ENCODE measurements around the gene EPHB1.

DNA sequence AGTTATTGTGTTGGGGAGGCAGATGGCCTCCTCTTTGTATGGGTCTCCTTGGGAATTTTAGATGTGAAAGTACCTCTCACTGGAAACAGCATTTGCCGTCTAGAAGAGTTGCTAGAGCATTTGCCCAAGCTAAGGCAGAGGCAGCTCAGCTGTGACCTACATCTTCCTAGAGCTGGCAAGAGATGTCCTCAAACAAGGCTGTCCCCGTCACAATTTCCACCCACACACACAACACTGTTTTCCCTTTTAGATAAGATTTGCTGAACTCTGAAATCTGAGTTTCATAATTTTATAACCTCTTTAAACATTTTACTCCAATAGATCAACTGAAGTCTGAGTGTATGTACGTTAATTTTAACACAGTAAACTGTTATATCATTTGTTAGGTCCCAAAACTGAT is 352.6 kb downstream of the EPHB1 start:
- TF ChIP-seq, protein P1, sequence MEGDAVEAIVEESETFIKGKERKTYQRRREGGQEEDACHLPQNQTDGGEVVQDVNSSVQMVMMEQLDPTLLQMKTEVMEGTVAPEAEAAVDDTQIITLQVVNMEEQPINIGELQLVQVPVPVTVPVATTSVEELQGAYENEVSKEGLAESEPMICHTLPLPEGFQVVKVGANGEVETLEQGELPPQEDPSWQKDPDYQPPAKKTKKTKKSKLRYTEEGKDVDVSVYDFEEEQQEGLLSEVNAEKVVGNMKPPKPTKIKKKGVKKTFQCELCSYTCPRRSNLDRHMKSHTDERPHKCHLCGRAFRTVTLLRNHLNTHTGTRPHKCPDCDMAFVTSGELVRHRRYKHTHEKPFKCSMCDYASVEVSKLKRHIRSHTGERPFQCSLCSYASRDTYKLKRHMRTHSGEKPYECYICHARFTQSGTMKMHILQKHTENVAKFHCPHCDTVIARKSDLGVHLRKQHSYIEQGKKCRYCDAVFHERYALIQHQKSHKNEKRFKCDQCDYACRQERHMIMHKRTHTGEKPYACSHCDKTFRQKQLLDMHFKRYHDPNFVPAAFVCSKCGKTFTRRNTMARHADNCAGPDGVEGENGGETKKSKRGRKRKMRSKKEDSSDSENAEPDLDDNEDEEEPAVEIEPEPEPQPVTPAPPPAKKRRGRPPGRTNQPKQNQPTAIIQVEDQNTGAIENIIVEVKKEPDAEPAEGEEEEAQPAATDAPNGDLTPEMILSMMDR (IDR thresholded peaks at IDR 0.05; ENCODE audit: insufficient read depth, low read length), result no peak
- TF ChIP-seq, protein P2, sequence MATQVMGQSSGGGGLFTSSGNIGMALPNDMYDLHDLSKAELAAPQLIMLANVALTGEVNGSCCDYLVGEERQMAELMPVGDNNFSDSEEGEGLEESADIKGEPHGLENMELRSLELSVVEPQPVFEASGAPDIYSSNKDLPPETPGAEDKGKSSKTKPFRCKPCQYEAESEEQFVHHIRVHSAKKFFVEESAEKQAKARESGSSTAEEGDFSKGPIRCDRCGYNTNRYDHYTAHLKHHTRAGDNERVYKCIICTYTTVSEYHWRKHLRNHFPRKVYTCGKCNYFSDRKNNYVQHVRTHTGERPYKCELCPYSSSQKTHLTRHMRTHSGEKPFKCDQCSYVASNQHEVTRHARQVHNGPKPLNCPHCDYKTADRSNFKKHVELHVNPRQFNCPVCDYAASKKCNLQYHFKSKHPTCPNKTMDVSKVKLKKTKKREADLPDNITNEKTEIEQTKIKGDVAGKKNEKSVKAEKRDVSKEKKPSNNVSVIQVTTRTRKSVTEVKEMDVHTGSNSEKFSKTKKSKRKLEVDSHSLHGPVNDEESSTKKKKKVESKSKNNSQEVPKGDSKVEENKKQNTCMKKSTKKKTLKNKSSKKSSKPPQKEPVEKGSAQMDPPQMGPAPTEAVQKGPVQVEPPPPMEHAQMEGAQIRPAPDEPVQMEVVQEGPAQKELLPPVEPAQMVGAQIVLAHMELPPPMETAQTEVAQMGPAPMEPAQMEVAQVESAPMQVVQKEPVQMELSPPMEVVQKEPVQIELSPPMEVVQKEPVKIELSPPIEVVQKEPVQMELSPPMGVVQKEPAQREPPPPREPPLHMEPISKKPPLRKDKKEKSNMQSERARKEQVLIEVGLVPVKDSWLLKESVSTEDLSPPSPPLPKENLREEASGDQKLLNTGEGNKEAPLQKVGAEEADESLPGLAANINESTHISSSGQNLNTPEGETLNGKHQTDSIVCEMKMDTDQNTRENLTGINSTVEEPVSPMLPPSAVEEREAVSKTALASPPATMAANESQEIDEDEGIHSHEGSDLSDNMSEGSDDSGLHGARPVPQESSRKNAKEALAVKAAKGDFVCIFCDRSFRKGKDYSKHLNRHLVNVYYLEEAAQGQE (IDR thresholded peaks at IDR 0.05; ENCODE audit: insufficient replicate concordance, low read depth), result no peak
- TF ChIP-seq POLR2AphosphoS5 (IDR thresholded peaks at IDR 0.05; ENCODE audit: low read depth) (no peak), SPI1 (IDR thresholded peaks at IDR 0.05; ENCODE audit: borderline replicate concordance, low read depth) (no peak), GABPA (IDR thresholded peaks at IDR 0.05; ENCODE audit: low read depth) (no peak)
